Endodermal cell (in vitro differentiated cells): Measurements from ENCODE around the gene EEF1A2. TPM values are rescaled to one million over a fixed set of nuclear protein-coding genes. Genes with fewer than 3 reads are reported as not detected.

Experiments used
- DNase-seq: peaks from one replicate; pipeline ENCODE4 v3.0.0-alpha.2; 2017
- H3K27ac ChIP-seq: 2 replicates; pipeline ENCODE4 v1.5.1; 2013; ENCODE audit warnings: mild to moderate bottlenecking, low read depth, low read length, moderate library complexity
- H3K27me3 ChIP-seq: 2 replicates; pipeline ENCODE4 v1.6.1; 2013; ENCODE audit warnings: mild to moderate bottlenecking, low read length, moderate library complexity; ENCODE audit not compliant: insufficient read depth, control insufficient read depth, poor library complexity, severe bottlenecking
- H3K36me3 ChIP-seq: 2 replicates; pipeline ENCODE4 v1.7.0; 2013; ENCODE audit warnings: mild to moderate bottlenecking, low read length, moderate library complexity; ENCODE audit not compliant: control insufficient read depth, insufficient read depth
- H3K4me1 ChIP-seq: one replicate; pipeline ENCODE4 v1.7.0; 2013; ENCODE audit warnings: low read length; ENCODE audit not compliant: control insufficient read depth, insufficient read depth
- H3K4me3 ChIP-seq: 2 replicates; pipeline ENCODE4 v1.5.1; 2013; ENCODE audit warnings: mild to moderate bottlenecking, low read length, moderate library complexity
- H3K9ac ChIP-seq: 2 replicates; pipeline ENCODE4 v1.6.1; 2013; ENCODE audit warnings: mild to moderate bottlenecking, low read length, moderate library complexity; ENCODE audit not compliant: poor library complexity, severe bottlenecking; ENCODE audit errors: extremely low read depth
- H3K9me3 ChIP-seq: 2 replicates; pipeline ENCODE4 v1.6.1; 2013; ENCODE audit warnings: mild to moderate bottlenecking, low read length, moderate library complexity; ENCODE audit not compliant: control insufficient read depth
- H3K27ac Mint-ChIP-seq: 2 replicates; pipeline ENCODE4 v1.8.0; 2020; ENCODE audit warnings: mixed read lengths
- H3K27me3 Mint-ChIP-seq: 2 replicates; pipeline ENCODE4 v1.8.0; 2021; ENCODE audit warnings: mild to moderate bottlenecking, mixed read lengths; ENCODE audit not compliant: insufficient read depth
- H3K36me3 Mint-ChIP-seq: 2 replicates; pipeline ENCODE4 v1.8.0; 2020; ENCODE audit warnings: low read depth, mixed read lengths
- H3K4me1 Mint-ChIP-seq: 2 replicates; pipeline ENCODE4 v1.8.0; 2020; ENCODE audit warnings: mixed read lengths
- H3K4me3 Mint-ChIP-seq: 2 replicates; pipeline ENCODE4 v1.8.0; 2020; ENCODE audit warnings: mild to moderate bottlenecking, moderate library complexity, mixed read lengths
- H3K9me3 Mint-ChIP-seq: 2 replicates; pipeline ENCODE4 v1.8.0; 2020; ENCODE audit warnings: mild to moderate bottlenecking, mixed read lengths
- CTCF ChIP-seq: fragments of 200-600 bp; sonication (generic); conservative IDR thresholded peaks from 2 replicates; pipeline ENCODE4 v1.5.0; 2021; ENCODE audit warnings: antibody characterized with exemption, mild to moderate bottlenecking
- WGBS, 2 experiments: methylation state at CpG; one replicate each; pipeline versions ENCODE4 v1.1.5 to v1.1.7; 2013; ENCODE audit warnings: missing lambda C conversion rate in 2 of 2, mixed read lengths in 1 of 2; ENCODE audit not compliant: insufficient coverage in 1 of 2, insufficient read length in 1 of 2; 5-methylcytosine and 5-hydroxymethylcytosine counted together
- total RNA-seq, 2 donors: library from RNA; stranded (reverse); fragmentation: NEBNext Ultra II Directional in 1 of 2; extraction: Animal tissue kit (Norgen Biotek cat#: 25700) in 1 of 2; gene quantifications; 2 replicates in 1 of 2; 3 replicates in 1 of 2; pipeline ENCODE4 v1.2.1, GENCODE V29; 2021

EEF1A2 gene
- total RNA-seq, 2 donors from 2014 or later, result 12.1 to 22.6 TPM

GRCh38 chr20:63494420-63495166, 4.3 kb downstream of the EEF1A2 start:
- no peak for TF ChIP-seq CTCF
- H3K9ac ChIP-seq, result no peak overlapping the region
- no peaks in the 10 kb centered on the region for H3K36me3 ChIP-seq
- no peaks in the 10 kb centered on the region for H3K9me3 ChIP-seq
- peaks cover 33% of the 10 kb centered on the region for H3K27me3 ChIP-seq
- H3K4me1 ChIP-seq, result no peaks in the 10 kb centered on the region
- H3K4me3 ChIP-seq, result no peak overlapping the region
- Mint-ChIP-seq H3K4me3 (no peak overlapping the region), H3K9me3 (no peaks in the 10 kb centered on the region), H3K36me3 (peaks cover 7% of the 10 kb centered on the region), H3K27me3 (peaks cover 42% of the 10 kb centered on the region), H3K27ac (no peak overlapping the region), H3K4me1 (no peaks in the 10 kb centered on the region)
- H3K27ac ChIP-seq, result no peak overlapping the region
- WGBS, 2 experiments, result 92 to 93% methylated on average over 31 to 51 of the region's 51 CpGs
- DNase-seq, result no peak

GRCh38 chr20:63494084-63494419, 4.8 kb downstream of the EEF1A2 start:
- H3K4me3 ChIP-seq, result no peak overlapping the region

GRCh38 chr20:63493563-63494020, 5.3 kb downstream of the EEF1A2 start:
- Histone ChIP-seq H3K4me3 (no peak overlapping the region), H3K36me3 (no peaks in the 10 kb centered on the region), H3K9me3 (no peaks in the 10 kb centered on the region), H3K27me3 (peaks cover 39% of the 10 kb centered on the region), H3K27ac (no peak overlapping the region), H3K9ac (no peak overlapping the region), H3K4me1 (no peaks in the 10 kb centered on the region)
- Mint-ChIP-seq H3K27me3 (peaks cover 47% of the 10 kb centered on the region), H3K36me3 (peaks cover 7% of the 10 kb centered on the region), H3K4me3 (no peak overlapping the region), H3K9me3 (no peaks in the 10 kb centered on the region), H3K4me1 (no peaks in the 10 kb centered on the region), H3K27ac (no peak overlapping the region)
- WGBS, 2 experiments, result 83 to 90% methylated on average over 4 to 13 of the region's 13 CpGs
- DNase-seq, result no peak
- TF ChIP-seq CTCF, result no peak

More at GRCh38 chr20:63494084-63494419, 4.8 kb downstream of the EEF1A2 start:
- Histone ChIP-seq H3K27me3 (peaks cover 34% of the 10 kb centered on the region), H3K36me3 (no peaks in the 10 kb centered on the region), H3K27ac (no peak overlapping the region), H3K4me1 (no peaks in the 10 kb centered on the region), H3K9me3 (no peaks in the 10 kb centered on the region), H3K9ac (no peak overlapping the region)
- WGBS, 2 experiments, result 86 to 92% methylated on average over 6 to 7 of the region's 7 CpGs
- Mint-ChIP-seq H3K36me3 (peaks cover 7% of the 10 kb centered on the region), H3K4me1 (no peaks in the 10 kb centered on the region), H3K27me3 (peaks cover 42% of the 10 kb centered on the region), H3K4me3 (no peak overlapping the region), H3K27ac (no peak overlapping the region), H3K9me3 (no peaks in the 10 kb centered on the region)
- DNase-seq, result no peak
- TF ChIP-seq CTCF, result no peak
